Spleen (tissue), 11 donors: Measurements from ENCODE around the gene RSPRY1. TPM values are rescaled to one million over a fixed set of nuclear protein-coding genes. Genes with fewer than 3 reads are reported as not detected.

Source experiments
- DNase-seq: peaks from one replicate; pipeline ENCODE4 v3.0.0-alpha.2; 2020
- H3K27ac ChIP-seq, 8 donors: fragments of 200-600 bp; sonication (generic) in 7 of 8; 1 replicate in 4 of 8; 2 replicates in 4 of 8; pipeline versions ENCODE4 v1.5.0 to v1.8.0; 2016 to 2021; ENCODE audit warnings: inconsistent platforms in 4 of 8, mild to moderate bottlenecking in 4 of 8, moderate library complexity in 1 of 8
- H3K27me3 ChIP-seq, 7 donors: fragments of 200-600 bp; sonication (generic) in 6 of 7; replicated peaks in 1 of 7; 1 replicate in 4 of 7; 2 replicates in 3 of 7; pipeline versions ENCODE4 v1.5.0 to v1.8.0; 2016 to 2021; ENCODE audit warnings: inconsistent platforms in 3 of 7, mild to moderate bottlenecking in 1 of 7
- H3K36me3 ChIP-seq, 6 donors: fragments of 200-600 bp; sonication (generic) in 5 of 6; 1 replicate in 4 of 6; 2 replicates in 2 of 6; pipeline versions ENCODE4 v1.5.0 to v1.8.0; 2016 to 2021; ENCODE audit warnings: inconsistent platforms in 2 of 6
- H3K4me1 ChIP-seq, 6 donors: fragments of 200-600 bp; sonication (generic) in 5 of 6; 1 replicate in 3 of 6; 2 replicates in 3 of 6; pipeline versions ENCODE4 v1.5.0 to v1.8.0; 2016 to 2021; ENCODE audit warnings: inconsistent platforms in 3 of 6
- H3K4me3 ChIP-seq, 8 donors: fragments of 200-600 bp; sonication (generic) in 7 of 8; 1 replicate in 4 of 8; 2 replicates in 4 of 8; pipeline versions ENCODE4 v1.5.0 to v1.8.0; 2016 to 2021; ENCODE audit warnings: inconsistent platforms in 4 of 8, mild to moderate bottlenecking in 4 of 8, moderate library complexity in 2 of 8
- H3K9me3 ChIP-seq, 8 donors: fragments of 200-600 bp; sonication (generic) in 7 of 8; 1 replicate in 4 of 8; 2 replicates in 4 of 8; pipeline versions ENCODE4 v1.5.0 to v1.8.0; 2016 to 2021; ENCODE audit warnings: inconsistent platforms in 4 of 8
- POLR2A ChIP-seq, 3 donors: fragments of 450-650 bp; IDR thresholded peaks; one replicate each; pipeline ENCODE4 v1.5.1; 2017; ENCODE audit warnings: antibody characterized with exemption in 3 of 3, mild to moderate bottlenecking in 1 of 3
- POLR2AphosphoS5 ChIP-seq, 3 donors: sonication (generic); formaldehyde crosslinking; IDR thresholded peaks; one replicate each; pipeline ENCODE4 v1.5.1; 2017; ENCODE audit warnings: antibody characterized with exemption in 3 of 3
- WGBS, 5 donors: extraction: QIAGEN DNeasy Blood & Tissue Kit in 3 of 5; methylation state at CpG; one replicate each; pipeline versions ENCODE4 v1.1.5 to v1.1.7; 2013 to 2018; 5-methylcytosine and 5-hydroxymethylcytosine counted together
- intact Hi-C: fragments of 100-400 bp; cut with DNase I; formaldehyde crosslinking; loops from one replicate; pipeline ENCODE4 v1.15.0; 2023; ENCODE audit warnings: low total_unique reads
- polyA plus RNA-seq, 3 donors: library from polyadenylated mRNA; stranded (reverse); fragments of 200-250 nt; gene quantifications; one replicate each; pipeline ENCODE4 v1.2.1, GENCODE V29; 2013
- total RNA-seq, 7 donors: library from RNA; depleted of rRNA in 3 of 7; stranded (reverse); fragments of >200 nt in 3 of 7; fragmentation: NEBNext Ultra II Directional in 4 of 7; extraction: Animal tissue kit (Norgen Biotek cat#: 25700) in 4 of 7; gene quantifications; one replicate each; pipeline versions ENCODE4 v1.1.0 to v1.2.1, GENCODE V29; 2016 to 2021
- TF ChIP-seq, protein P1 (sequence below), 11 experiments: fragments of 200-600 bp in 7 of 11; fragments of 450-650 bp in 4 of 11; sonication (generic) in 4 of 11; IDR thresholded peaks in 8 of 11; conservative IDR thresholded peaks in 3 of 11; 1 replicate in 7 of 11; 2 replicates in 4 of 11; pipeline versions ENCODE4 v1.4.0 to v1.8.0; 2016 to 2021; ENCODE audit warnings: antibody characterized with exemption in 11 of 11, inconsistent platforms in 4 of 11, mild to moderate bottlenecking in 1 of 11
- donor health status: healthy with polysubstance abuse.
- donor health status: DM: no; HTN: no; CAD: no; lungs with moderate emphysema.
- donor health status: DM: no; HTN: no; CAD: no.
- donor health status: Bipolar disorder and iron deficiency.
- donor health status: healthy.
- donor health status: DM: no; HTN: no; CAD: no.
- donor health status: DM: yes; HTN: yes; CAD: no.

The RSPRY1 gene
- total and polyA plus RNA-seq, 10 donors, result 7.3 to 38.8 (median 29.4) TPM

DNA sequence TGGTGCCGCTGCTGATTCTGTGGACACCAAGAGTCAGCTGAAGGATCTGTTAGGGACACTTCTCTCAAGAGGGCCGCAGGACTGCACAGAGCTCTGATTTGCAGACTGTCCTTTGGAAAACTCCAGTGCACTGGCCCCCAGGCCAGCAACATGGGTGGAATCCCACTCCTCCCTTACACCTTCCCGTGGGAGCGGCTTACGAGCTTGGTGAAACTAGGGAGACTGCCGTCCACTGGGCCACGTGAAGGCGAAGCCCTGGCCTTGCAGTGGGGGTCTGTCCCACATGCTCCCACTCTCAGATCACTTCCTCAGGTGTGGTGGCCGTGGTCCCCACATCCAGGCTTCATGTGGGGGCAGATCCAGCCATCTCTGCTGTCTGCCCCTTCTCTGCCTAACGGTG, 36.7 kb upstream of the RSPRY1 start:
- H3K27me3 ChIP-seq, result no peaks in the 10 kb centered on the region
- TF ChIP-seq POLR2A (IDR thresholded peaks at IDR 0.05) (no peak), POLR2AphosphoS5 (IDR thresholded peaks at IDR 0.05) (peak in 1 of 3 donors; percentile 49)
- DNase-seq, result no peak
- H3K4me3 ChIP-seq, result no peak overlapping the region
- H3K9me3 ChIP-seq, result no peaks in the 10 kb centered on the region
- intact Hi-C loops, result no loop called here
- peak overlapping the region in 1 of 8 donors; percentile 17 for H3K27ac ChIP-seq
- H3K36me3 ChIP-seq, result peaks cover 0 to 73% (median 25%) of the 10 kb centered on the region in 6 donors
- peaks cover 18 to 62% (median 37%) of the 10 kb centered on the region in 6 donors for H3K4me1 ChIP-seq
- 90 to 96% (median 94%) methylated on average over 7 to 10 of the region's 10 CpGs for whole genome bisulfite sequencing, 5 donors

DNA sequence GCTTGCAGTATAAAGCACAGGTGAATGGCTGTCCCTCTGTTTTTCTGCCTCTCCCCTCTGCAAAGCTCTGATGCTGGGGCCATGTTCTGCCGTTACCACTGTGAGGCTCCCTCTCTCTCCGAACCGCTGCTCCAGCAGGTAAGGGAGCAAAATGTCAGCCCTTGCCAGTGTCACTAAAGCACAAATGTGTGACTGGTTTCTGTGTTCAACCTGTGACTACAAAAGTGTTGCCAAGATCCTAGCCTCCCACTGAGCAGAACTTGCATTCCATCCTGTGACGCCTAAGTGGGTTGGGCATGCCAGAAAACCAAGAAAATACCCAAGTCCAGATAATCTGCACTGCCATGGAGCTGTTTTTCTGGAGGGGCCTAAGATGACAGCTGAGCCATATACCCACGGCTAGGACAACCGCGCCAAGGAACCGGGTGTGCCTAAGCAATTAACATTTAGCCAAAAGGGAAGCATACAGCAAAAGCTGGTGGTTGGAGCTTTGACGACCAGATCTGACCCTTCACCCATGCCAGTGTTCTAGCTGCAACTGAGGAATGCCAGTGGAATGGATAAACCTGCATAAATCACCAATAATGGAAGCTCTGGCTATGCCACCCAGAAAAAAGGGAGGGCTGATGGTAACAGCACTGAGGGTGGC, 35.3 kb upstream of the RSPRY1 start:
- 91 to 95% (median 94%) methylated on average over 8 to 9 of the region's 9 CpGs for WGBS, 5 donors
- Histone ChIP-seq H3K27ac (no peak overlapping the region), H3K9me3 (no peaks in the 10 kb centered on the region), H3K4me3 (no peak overlapping the region), H3K36me3 (peaks cover 0 to 87% (median 37%) of the 10 kb centered on the region in 6 donors), H3K27me3 (no peaks in the 10 kb centered on the region), H3K4me1 (peaks cover 13 to 51% (median 28%) of the 10 kb centered on the region in 6 donors)
- DNase-seq, result peak; percentile 41
- TF ChIP-seq, protein P1, sequence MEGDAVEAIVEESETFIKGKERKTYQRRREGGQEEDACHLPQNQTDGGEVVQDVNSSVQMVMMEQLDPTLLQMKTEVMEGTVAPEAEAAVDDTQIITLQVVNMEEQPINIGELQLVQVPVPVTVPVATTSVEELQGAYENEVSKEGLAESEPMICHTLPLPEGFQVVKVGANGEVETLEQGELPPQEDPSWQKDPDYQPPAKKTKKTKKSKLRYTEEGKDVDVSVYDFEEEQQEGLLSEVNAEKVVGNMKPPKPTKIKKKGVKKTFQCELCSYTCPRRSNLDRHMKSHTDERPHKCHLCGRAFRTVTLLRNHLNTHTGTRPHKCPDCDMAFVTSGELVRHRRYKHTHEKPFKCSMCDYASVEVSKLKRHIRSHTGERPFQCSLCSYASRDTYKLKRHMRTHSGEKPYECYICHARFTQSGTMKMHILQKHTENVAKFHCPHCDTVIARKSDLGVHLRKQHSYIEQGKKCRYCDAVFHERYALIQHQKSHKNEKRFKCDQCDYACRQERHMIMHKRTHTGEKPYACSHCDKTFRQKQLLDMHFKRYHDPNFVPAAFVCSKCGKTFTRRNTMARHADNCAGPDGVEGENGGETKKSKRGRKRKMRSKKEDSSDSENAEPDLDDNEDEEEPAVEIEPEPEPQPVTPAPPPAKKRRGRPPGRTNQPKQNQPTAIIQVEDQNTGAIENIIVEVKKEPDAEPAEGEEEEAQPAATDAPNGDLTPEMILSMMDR (IDR thresholded peaks at IDR 0.05 in 8 of 11, conservative IDR thresholded peaks at IDR 0.05 in 3 of 11), result no peak
- no peak for TF ChIP-seq POLR2AphosphoS5 (IDR thresholded peaks at IDR 0.05)
- TF ChIP-seq POLR2A (IDR thresholded peaks at IDR 0.05), result no peak
- intact Hi-C loops, result no loop called here

DNA sequence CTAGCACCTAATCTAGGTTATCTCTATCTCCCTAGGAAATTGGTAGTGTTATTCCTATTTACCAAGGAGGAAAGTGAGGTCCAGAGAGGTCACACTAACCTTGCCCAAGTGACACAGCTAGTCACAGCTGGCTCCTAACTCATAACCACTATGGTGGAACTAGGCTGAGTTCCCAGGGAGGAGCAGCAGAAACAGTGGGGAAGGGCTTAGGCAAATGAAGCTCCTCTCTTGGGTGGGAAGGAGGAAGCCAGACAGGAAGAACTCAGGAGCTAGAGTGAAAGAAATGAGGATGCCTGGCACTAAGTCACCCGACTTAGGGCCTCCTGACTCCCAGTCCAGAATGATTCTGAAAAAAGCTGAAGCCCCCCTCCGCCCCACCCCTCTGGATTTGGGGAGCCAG, 34.8 kb upstream of the RSPRY1 start:
- peaks cover 13 to 51% (median 27%) of the 10 kb centered on the region in 6 donors for H3K4me1 ChIP-seq
- no peak for TF ChIP-seq POLR2AphosphoS5 (IDR thresholded peaks at IDR 0.05)
- no peak for TF ChIP-seq POLR2A (IDR thresholded peaks at IDR 0.05)
- intact Hi-C loops, result no loop called here
- peaks cover 0 to 92% (median 39%) of the 10 kb centered on the region in 6 donors for H3K36me3 ChIP-seq
- H3K4me3 ChIP-seq, result no peak overlapping the region
- 53 to 66% (median 56%) methylated on average over 2 of the region's 2 CpGs for WGBS, 5 donors
- H3K27me3 ChIP-seq, result no peaks in the 10 kb centered on the region
- H3K27ac ChIP-seq, result no peak overlapping the region
- H3K9me3 ChIP-seq, result no peaks in the 10 kb centered on the region
- DNase-seq, result no peak

DNA sequence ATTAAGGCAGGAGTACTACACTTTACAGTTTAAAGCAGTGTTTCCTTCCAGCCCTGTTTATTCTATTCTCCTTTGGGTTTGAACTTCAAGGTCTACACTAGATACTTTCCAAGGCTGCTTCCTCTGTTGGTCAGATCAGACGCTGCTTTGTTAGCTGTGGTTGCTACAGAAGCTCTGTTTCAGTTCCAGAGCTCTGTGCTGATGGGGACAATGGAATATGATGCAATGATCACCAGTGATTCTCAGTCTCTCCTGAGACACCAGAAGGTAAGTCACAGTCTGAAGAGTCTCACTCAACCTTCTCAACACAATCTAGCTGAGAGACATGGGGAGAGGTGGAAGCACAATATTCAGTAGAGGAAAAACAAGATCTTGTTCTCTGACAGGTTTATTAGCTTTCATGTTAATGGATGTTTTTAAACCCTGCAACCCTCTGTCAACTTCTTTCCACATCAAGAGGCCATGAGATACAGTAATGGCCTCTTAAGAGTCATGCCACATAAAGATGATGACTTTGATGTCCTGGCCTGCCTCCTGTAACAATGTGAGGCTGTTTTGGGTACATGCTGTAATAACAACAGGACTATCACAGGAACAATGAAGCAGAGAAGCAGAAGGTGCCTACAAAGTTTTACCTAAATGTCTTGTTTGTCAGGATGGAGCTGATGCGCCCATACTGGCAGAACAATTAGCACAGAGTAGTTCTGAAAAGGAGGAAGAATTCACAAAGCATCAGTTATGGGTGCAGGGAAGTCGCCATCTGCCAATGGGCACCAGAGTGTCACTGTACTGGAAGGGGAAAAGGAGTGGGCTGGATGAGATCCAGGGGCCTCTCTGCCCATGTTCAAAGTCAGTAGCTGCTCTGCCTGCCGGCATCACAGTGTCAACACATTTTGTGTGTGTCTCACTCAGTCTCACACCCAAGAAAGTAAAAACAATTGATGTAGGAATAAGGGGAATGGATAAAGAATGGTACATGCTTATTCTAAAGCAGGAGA, 33.7 kb upstream of the RSPRY1 start:
- Histone ChIP-seq H3K27me3 (no peaks in the 10 kb centered on the region), H3K4me1 (peaks cover 8 to 51% (median 20%) of the 10 kb centered on the region in 6 donors), H3K36me3 (peaks cover 0 to 94% (median 39%) of the 10 kb centered on the region in 6 donors), H3K27ac (peak overlapping the region in 2 of 8 donors; percentile 7 to 20), H3K9me3 (no peaks in the 10 kb centered on the region), H3K4me3 (no peak overlapping the region)
- no peak for TF ChIP-seq POLR2AphosphoS5 (IDR thresholded peaks at IDR 0.05)
- TF ChIP-seq POLR2A (IDR thresholded peaks at IDR 0.05), result no peak
- TF ChIP-seq, protein P1 (IDR thresholded peaks at IDR 0.05 in 8 of 11, conservative IDR thresholded peaks at IDR 0.05 in 3 of 11), result no peak
- intact Hi-C loops, result no loop called here
- 65 to 77% (median 73%) methylated on average over 4 of the region's 4 CpGs for WGBS, 5 donors
- DNase-seq, result peak; percentile 28
